HG03457 (cell line): Measurements from ENCODE around the gene GKN2.
"Not testable (repeated sequence)": the region's sequence is repeated elsewhere in the genome, so short reads cannot be mapped to it uniquely, and the experiment has no call there.

Experiments used
- ATAC-seq: cut with Tn5 transposase; IDR thresholded peaks from one replicate; pipeline ENCODE4 v1.9.1; 2021; ENCODE audit warnings: moderate number of reproducible peaks; ENCODE audit not compliant: unreplicated experiment

Gene GKN2

DNA sequence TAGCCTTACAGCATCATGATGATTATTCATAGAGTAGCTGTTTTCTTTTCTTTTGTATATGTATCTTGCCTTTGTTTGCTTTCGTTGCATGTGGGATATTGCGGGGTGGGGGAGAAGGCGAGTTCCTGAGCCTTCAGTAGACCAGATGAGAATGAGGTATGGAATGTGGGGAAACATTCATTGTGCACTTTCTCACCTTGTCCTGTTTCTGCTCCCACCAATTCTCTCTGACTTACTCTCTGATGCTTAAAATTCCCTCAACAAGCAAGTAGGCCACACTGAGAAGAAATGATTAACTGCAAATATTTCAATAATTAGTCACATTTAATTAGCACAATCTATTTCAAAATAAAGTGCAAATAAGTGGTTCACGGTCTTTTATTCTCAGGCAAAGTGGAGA is 31.0 kb downstream of the GKN2 start:
- no peak for ATAC-seq

DNA sequence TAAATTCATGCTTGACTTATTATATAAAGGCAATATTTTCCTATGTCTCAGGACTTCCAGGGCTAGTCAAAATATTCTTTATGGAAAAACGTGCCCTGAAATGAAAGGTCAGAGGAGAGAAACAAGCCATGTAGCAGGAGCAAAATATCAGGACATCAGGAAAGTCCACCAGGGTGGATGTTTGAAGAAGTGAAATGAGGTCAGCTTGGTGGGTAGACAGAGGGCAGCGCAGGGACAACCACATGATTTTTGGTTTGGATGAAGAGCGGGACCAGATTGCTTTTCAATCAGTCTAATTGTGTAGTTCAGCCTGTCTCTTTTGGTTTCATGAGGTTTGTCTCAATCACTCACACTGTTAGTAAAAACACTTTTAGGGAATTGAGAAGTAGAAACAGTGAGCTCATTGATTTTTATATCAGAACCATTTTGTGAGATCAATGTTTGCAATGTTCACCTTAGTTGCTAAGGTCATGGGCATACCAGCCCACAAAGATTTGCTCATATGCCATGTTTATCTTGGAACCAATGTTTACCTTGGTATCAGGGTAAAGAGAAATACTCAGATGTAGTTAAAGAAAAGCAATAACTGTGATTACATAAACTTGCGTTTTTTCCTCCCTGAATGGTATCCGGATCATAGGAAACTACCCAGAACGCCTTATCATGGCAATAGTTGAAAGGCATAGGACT is 32.1 kb downstream of the GKN2 start:
- ATAC-seq: no peak

DNA sequence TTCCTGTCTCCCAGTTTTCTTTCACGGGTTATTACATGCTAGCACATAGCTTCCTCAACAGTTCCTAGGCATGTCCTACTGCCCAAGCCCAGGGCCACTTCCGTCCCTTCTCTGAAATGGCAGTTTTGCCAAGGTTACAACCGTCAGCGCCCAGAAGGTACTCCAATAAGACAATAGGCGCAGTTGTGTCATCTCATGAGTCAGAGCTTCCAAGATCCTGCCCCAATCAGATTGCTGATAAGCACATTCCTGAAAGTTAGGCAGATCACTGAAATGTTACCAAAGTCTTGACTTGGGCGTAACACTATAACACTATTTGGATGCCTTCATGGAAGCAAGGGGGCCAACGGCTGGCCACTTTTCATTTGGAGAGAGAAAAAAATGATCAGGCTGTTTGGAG is 34.2 kb downstream of the GKN2 start:
- no peak for ATAC-seq

DNA sequence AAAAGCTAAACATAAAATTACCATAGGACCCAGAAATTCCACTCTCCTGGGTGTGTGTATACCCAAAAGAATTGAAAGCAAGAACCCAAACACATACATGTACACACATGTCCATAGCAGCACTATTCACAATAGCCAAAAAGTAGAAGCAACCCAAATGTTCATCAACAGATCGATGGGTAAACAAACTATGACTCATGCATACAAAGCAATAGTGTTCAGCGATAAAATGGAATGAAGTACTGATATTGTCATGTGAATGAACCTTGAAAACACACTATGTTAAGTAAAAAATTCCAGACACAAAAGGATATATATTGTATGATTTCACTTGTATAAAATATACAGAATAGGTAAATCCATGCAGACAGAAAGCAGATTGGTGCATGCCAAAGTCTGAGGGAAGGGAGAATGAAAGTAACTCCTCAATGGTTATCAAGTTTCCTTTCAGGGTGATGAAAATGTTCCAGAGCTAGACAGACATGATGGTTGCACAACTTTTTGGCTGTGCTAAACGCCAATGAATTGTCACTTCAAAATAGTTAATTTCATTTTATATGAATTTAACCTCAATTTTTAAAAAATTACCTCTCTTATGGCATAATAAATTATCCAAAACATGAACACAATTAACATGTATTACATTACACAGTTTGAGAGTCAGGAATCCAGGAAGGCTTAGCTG is 35.5 kb downstream of the GKN2 start:
- no peak for ATAC-seq

DNA sequence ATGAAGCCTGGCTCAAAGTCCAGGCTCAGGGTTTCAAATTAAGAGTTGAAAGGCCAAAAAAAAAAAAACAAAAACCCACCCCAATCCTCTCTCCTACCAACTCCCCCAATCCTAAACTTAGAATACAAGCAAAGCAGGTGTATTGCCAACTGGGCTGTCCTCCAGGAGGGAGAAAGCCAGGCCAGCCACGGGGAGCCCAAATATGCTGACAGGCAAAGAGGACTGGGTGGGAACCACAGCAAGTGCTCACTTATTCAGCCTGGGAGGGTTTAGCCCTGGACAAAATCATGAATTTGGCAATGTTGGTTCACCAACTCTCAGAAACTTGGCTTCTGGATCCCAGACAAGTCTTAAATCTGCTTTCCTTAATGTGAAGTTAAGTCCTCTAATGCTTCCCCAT is 36.5 kb downstream of the GKN2 start:
- ATAC-seq: no peak

DNA sequence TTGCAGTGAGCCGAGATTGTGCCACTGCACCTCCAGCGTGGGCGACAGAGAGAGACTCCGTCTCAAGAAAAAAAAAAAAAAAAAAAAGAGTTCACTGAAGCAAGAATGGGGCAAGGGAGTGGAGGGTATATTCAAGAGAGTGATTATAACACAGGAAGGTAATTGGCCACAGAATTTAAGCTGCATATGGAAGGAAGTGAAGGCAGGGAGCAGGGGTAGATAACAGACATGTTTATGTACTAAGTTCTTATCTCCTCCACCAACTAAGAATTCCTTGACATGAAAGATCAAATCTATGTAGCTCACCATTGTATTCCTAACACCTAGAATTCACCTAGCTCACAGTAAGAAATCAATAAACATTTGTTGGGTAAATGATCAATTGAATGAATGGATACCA is 37.3 kb downstream of the GKN2 start:
- ATAC-seq: no peak

DNA sequence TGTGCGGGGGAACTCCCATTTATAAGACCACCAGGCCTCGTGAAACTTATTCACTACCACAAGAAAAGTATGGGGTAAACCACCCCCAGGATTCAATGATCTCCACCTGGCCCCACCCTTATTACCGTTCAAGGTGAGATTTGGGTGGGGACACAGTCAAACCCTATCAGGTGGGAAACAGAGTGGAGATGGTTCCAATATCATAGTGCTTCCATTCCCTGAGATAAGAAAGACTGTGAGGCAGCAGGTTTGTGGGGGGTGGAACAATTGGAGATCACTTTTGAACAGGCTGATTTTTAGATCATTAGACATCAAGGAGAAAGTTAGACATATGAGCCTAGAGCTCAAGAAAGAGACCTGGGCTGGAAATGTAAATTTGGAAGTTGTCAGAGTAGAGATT is 39.3 kb downstream of the GKN2 start:
- no peak for ATAC-seq

DNA sequence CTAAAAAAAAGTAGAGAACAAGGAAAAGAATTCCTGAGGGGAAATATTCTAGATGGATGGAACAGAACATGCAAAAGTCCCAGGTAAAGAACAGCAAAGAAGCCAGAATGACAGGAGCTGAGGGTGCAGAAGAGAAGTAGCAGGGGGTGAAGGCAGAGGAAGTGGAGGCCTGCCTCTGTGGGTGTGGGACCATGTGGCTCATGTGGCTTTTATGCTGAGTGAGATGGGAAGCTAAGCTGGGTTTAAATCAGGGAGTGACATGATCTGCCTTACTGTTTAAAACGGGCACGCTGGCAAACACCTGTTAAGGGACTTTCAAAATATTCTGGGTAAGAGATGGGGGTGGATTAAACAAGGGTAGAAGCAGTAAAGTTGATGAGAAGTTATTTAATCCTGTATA is 40.0 kb downstream of the GKN2 start:
- no peak for ATAC-seq

DNA sequence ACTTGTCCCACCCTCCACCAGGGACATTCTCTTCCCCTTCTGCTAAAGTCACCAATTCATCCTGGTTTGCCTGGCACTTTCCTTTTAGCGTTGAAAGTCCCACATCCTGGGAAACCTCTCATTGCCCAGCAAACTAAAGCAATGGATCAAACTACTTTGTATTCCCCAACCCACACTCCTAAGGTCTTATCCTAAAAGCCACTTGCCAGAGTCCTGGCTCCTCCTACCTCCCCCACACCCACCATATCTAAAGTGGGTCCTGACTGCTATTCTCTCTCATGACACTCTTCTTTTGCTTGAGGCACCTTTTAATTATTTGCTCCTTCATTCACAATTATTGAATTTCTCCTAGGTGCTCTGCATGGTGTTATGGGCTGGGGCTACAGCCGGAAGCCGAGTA is 40.6 kb downstream of the GKN2 start:
- ATAC-seq: no peak

DNA sequence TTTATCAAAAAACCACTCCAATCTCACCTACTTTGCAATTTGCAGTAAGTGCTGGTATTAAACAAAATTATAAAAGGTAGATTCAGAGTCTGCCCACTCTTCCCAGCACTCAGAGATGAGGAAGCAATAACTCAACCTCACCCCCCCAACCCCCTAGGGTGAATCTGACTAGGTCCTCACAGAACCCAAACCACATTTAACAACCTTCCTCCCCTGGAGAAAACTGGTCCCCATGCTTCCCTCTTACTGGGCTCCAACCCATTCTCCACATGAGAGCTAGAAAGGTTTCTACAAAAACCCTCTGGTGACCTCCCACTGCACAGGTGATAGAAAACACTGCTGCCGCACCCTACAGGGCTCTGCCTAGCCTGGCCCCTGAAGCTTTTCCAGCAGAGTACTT is 41.0 kb downstream of the GKN2 start:
- ATAC-seq: no peak

DNA sequence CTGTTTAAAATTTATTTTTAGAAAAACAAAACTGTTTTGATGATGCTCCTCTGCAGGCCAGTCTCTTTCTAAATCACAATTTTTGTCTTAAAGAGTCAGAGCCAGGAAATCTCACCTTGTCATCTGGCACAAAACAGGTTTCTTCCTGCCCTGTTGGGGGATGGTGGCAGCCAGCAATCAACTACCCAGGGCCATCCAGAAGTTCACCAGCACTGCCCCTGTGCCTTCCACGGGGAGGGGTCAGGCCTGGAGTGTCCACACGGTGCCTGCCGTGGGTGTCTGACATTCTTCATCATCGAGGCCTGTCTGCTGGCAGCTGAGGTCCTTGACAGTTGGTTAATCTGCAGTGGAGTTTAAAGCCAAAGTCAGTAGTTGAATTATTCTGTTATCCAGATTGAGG is 41.4 kb downstream of the GKN2 start:
- no peak for ATAC-seq

DNA sequence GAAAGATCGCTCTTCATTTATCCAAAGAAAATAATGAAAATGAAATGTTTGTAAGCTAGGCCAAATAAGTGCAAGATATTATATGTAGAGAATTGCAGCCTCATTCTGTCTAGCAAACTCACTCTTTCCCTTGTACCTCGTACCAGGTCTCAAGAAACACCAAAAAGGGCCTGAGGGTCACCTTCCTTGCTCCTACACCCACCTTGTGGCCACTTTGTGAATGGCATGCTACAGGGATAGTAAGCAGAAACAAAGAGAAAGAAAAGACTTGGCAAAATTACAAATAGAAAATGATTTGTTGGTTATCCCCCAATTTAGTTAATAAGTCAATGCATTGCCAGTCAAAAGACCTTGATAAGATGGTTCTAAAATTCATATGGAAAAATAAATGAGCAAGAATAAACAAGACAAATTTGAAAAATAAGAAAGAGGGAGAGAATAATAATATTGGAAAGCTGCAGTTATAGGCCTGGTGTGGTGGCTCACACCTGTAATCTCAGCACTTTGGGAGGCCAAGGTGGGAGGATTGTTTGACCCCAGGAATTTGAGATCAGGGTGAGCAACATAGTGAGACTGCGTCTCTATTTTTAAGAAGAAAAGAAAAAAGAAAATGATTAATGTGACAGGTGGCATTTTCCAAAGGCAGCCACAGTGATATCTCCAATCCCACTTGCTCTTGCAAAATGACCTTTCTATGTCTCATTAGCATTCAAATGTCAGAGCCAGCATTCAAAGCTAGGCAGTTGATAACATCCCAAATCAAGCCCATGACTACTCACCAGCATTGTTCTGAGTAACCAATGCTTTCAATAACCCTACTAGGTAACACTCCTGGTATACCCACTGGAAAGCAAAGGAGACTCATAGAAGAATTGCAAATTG is 42.7 kb downstream of the GKN2 start:
- no peak for ATAC-seq

DNA sequence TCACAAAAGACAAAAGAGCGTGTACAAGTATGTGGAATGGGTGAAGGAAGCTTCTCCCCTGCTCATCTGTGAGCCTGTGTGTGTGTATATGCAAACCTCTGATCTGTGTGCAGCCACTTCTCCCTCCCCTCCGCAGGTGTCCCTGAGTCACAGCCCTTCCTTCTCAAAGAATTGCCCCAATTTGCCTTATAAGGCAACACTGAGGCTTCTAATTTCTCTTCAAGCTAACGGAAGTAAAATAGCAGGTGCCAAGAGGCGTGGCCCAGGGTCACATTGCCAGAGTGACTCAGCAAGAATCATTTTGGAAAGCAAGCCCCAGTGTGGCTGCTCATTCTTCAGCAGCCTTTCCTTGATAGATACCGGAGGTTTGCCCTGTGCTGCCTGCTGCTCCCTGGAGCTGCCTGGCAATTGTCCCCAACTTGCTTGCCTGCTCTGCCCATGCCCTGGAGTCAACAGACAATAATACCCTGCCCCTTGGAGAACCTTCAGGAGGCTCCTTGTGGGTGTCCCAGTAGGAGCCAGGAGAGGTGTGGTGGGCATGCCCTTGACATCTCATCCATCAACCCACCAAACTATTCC is 44.2 kb downstream of the GKN2 start:
- peak; percentile 91 for ATAC-seq

DNA sequence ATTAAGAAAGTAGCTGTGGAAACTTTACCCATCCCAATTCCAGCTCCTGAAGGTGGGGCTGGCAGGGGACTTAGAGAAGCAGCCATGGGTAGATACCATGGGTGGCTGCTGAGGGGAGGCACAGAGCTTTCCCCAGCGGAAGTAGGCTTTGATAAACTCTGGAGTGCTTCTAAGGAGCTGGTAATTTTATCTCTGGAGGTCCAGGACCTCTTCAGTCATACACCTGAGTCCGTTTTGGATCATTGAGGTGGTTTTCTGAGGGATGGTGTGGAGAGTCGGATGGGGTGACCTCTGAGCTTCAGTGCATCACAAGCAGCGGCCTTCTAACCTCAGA is 44.8 kb downstream of the GKN2 start:
- ATAC-seq: peak; percentile 6

DNA sequence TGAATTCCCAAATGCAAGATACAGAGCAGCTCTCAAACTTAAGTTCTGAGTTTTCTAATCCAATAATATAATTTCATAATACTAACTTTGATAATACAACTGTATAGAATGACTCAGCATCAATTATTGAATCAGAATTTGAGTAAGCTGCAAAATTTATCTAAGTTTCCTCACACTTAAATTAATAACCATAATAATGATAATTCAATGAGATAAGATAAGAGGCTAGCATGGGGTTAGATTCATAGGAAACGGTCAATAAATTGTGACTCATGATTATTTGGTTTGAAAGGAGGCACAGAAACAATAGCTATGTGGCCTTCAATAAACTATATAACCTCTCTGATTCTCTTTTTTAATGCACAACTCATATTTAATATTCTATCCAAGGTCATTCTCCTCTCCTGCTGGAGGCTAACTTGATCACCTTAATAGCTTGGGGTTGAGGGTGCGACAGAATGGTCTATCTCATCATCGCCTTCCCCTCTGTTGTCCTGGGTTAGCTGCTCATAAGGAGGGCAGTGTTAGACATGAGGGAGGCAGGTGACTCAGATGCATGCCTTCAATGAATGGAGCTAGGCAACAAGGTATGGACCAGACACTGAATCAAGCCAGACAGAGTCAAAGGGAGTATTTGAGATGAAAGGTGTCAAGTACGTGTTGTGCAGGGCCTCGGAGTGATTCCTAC is 45.3 kb downstream of the GKN2 start:
- ATAC-seq: no peak

DNA sequence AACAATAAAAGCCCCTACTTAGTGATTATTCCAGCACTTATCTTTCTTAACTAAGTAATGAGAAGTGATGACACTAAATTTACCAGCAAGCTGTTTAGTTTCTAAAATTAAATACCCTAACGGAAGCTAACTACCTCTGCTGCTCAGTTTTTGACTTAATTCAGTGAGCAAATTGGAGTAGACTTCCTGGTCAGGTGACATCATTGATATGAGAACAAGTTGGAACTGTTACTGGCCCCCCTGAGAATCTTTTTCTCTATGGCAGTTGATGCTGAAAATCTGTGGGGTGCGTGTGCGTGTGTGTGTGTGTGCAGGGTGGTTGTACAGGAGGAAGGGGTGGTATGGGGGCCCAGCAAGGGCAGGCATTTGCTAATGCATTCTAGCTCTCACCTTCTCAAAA is 46.0 kb downstream of the GKN2 start:
- no peak for ATAC-seq

DNA sequence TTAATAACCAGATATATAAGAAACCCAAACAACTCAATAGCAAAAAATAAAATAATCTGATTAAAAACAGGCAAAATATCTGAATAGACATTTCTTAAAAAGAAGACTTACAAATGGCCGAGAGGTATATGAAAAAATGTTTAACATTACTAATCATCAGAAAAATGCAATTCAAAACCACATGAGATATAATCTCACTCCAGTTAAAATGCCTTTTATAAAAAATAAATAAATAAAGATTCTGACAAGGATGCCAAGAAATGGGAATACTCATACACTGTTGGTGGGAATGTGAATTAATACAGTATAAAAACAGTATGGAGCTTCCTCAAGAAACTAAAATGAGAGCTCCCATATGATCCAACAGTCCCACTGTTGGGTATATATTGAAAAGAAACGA is 47.6 kb downstream of the GKN2 start:
- ATAC-seq: no peak

DNA sequence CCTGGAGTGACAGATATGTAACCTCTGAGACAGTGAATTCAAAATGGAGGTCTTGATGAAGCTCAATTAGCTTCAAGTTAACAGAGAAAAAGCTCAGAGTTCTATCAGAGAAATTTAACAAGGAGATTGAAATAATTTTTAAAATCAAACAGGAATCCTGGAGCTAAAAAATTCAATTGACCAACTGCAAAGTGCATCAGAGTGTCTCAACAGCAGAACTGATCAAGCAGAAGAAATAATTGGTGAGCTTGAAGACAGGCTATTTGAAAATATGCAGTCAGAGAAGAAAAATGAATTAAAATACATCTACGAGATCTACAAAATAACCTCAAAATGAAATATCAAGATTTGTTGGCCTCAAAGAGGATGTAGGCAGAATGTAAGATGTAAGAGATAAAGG is 51.1 kb downstream of the GKN2 start:
- ATAC-seq: no peak

DNA sequence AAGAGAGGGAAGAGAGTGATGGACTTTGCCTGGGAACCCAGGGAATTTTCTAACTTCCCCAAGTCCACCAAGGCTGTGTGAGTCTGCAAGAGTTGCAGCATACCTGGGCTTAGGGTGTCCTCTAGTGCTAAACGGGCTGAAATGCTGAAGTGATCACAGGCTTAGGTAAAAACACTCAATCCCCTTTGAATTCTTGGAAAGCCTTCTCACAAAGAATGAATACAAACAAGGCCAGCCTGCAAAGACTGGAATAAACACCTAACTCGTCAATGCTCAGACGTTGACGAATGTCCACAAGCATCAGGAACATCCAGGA is 51.5 kb downstream of the GKN2 start:
- ATAC-seq: no peak

DNA sequence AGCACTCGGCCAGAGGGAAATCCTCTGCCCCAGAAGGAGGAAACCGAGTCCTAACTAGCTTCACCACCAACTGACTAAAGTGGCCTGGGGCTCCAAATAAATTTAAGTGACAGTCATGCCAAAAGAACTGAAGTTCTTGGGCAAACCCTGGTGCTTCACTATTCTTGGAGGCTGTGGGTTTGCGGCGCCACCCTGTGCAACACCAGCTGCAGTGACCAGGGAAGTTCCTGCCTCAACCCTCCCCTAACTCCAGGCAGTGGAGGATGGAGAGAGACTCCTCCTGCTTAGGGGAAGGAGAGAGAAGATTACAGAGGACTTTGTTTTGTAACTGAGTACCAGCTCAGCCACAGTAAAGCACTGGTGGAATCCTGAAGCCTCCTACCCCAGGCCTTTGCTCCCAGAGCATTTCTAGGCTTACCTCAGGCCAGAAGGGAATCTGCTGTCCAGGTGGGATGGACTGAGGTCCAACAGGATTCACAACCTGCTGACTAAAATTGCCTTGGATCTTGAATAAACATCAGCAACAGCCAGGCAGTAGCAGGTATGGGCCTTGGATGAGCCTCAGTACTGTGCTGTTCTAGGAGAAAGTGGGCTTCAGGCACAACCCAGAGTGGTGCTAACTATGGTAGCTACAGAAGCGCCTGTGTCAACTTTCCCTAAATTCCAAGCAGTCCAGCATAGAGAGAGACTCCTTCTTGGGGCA is 52.0 kb downstream of the GKN2 start:
- ATAC-seq: no peak

DNA sequence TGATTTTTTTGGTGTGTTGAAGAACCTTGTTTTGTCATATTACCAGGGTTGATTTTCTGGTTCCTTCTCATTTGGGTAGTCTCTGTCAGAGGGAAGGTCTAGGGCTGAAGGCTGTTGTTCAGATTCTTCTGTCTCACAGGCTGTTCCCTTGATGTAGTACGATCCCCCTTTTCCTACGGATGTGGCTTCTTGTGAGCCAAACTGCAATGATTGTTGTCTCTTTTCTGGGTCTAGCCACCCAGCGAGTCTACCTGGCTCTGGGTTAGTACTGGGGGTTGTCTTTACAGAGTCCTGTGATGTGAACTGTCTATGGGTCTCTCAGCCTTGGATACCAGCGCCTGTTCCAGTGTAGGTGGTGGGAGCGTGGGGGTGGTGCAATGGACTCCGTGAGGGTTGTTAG is 56.7 kb downstream of the GKN2 start:
- not testable (repeated sequence) for ATAC-seq
